Retinal pigment epithelial cell (primary cell): Measurements from ENCODE around the gene PTPRN2.

Source experiments
- DNase-seq: peaks from one replicate; pipeline ENCODE4 v3.0.0-alpha.2; 2010; ENCODE audit warnings: low read depth
- H3K4me3 ChIP-seq: 2 replicates; pipeline ENCODE4 v1.5.1; 2011; ENCODE audit warnings: mild to moderate bottlenecking, low read length, control low read depth, moderate library complexity
- TF ChIP-seq, protein P1 (sequence below): conservative IDR thresholded peaks from 2 replicates; pipeline ENCODE4 v1.5.1; 2011; ENCODE audit warnings: low read depth, low read length, control low read depth, inconsistent platforms

Gene PTPRN2

GRCh38 chr7:158002486-158003080, 585.0 kb downstream of the PTPRN2 start:
- TF ChIP-seq, protein P1, sequence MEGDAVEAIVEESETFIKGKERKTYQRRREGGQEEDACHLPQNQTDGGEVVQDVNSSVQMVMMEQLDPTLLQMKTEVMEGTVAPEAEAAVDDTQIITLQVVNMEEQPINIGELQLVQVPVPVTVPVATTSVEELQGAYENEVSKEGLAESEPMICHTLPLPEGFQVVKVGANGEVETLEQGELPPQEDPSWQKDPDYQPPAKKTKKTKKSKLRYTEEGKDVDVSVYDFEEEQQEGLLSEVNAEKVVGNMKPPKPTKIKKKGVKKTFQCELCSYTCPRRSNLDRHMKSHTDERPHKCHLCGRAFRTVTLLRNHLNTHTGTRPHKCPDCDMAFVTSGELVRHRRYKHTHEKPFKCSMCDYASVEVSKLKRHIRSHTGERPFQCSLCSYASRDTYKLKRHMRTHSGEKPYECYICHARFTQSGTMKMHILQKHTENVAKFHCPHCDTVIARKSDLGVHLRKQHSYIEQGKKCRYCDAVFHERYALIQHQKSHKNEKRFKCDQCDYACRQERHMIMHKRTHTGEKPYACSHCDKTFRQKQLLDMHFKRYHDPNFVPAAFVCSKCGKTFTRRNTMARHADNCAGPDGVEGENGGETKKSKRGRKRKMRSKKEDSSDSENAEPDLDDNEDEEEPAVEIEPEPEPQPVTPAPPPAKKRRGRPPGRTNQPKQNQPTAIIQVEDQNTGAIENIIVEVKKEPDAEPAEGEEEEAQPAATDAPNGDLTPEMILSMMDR, result no peak
- H3K4me3 ChIP-seq, result no peak overlapping the region
- DNase-seq, result no peak

DNA sequence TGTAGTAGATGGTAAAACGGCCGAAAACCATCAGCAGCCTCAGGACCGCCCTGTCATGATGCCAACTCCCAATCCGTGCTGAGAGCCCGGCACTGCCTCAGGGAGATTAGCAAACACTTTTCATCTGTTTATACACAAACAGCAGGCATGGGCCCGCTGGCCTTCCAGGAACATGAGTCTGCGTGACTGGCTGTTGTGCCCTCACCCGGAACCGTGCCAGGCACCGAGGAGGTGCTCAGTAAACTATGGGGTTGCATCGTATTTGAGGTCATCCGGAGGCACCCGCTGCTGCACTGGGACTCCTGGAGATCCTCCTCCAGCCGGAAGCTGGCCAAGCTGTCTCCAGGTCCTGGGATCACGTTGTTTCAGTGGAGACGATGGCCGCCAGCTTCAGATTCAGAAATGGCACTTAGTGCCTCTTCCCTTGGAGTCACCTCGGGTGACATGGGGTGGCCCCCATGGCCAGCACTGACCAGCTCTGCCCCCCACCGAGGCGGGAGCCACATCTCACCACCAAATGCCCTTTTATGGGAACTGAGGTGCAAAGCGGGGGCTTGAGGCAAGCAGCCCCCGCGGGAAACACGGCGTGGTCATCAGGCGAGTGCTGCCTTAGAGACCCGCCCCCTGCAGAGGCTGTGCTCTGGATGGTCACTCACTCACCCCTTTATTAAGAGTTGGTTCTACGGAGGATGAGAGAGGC, 585.9 kb downstream of the PTPRN2 start:
- DNase-seq, result no peak
- TF ChIP-seq, protein P1, result no peak
- H3K4me3 ChIP-seq, result no peak overlapping the region

DNA sequence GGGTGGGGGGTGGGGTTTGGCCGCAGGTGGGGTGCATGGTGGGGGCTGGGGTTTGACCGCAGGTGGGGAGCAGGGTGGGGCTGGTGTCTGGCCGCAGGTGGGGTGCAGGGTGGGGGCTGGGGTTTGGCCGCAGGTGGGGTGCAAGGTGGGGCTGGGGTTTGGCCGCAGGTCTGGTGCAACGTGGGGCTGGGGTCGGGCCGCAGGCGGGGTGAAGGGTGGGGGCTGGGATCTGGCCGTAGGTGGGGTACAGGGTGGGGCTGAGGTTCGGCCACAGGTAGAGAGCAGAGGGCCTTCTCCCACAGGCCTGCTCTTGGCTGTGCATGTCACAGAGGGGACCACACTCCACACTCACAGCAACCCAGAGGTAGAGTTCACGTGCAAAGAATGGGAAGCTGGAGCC, 586.6 kb downstream of the PTPRN2 start:
- no peak overlapping the region for H3K4me3 ChIP-seq
- DNase-seq, result no peak
- TF ChIP-seq, protein P1, result no peak

GRCh38 chr7:158000160-158000559, 587.5 kb downstream of the PTPRN2 start:
- DNase-seq, result no peak
- TF ChIP-seq, protein P1, result no peak
- no peak overlapping the region for H3K4me3 ChIP-seq

DNA sequence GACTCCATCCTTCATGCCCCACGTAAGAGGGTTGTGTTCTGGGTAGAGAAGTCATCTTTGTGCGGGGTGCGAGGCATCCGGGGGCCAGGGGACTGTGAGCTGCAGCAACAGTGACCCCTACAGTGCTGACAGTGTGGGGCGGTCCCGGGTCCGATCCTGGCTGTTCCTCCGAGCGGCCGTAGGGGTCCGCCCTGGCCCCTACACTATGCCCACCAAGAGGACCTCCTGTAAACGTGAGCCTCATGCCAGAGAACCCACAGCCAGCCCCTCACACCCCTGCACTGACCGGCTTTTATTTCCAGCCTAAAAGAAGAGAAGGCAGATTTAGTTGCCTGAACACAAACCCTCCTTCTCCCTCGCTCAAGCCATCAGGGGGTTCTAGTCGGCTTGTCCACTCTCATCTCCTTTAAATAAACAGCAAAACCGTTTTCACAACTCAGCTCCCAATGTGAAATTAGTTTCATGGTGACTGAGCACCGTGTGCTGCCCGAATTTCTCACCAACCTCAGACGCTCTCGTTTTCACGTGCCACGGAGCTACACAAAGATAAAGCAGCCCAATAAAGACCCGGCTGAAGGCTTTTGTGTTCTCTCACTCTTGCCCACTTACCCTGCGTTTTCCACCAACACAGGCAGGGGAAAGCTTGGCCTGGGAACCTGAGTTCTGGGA, 588.6 kb downstream of the PTPRN2 start:
- H3K4me3 ChIP-seq, result no peak overlapping the region
- TF ChIP-seq, protein P1, result no peak
- no peak for DNase-seq

GRCh38 chr7:157997471-157997870, 590.2 kb downstream of the PTPRN2 start:
- no peak overlapping the region for H3K4me3 ChIP-seq
- TF ChIP-seq, protein P1, result no peak

More at GRCh38 chr7:157997471-157997870, 590.2 kb downstream of the PTPRN2 start:
- no peak for DNase-seq
